Measurements from ENCODE around the gene NEUROD2. TPM values are rescaled to one million over a fixed set of nuclear protein-coding genes. Genes with fewer than 3 reads are reported as not detected.

Gene NEUROD2
- total and polyA plus RNA-seq, 10 of the 15 experiments (the other 5 are each of a cell fraction or from before 2014, with no cell fraction given), result not detected

DNA sequence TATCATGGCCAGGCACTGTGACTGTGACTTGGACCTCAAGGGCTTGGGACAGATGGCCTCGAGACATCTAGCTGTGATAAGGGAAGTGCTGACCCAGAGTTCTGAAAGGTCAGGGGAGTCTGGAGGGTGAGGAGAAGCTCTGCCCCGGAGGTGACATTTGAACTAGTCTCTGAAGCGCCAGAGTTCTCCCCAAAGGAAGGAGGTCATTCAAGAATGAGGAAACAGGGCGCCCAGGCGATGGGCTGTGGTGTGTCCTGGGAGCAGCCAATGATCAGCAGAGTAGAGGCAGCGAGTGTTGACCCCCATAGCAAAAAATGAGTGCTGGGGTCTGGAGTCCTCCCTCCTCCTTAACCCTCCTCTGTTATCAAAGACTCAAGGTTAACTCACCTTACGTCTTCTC, 34.2 kb upstream of the NEUROD2 start:
- Histone ChIP-seq H3K27ac (ENCODE audit: control insufficient read depth, insufficient read depth) (no peak overlapping the region), H3K4me1 (ENCODE audit: control insufficient read depth, insufficient read depth, low read length) (peaks cover 14% of the 10 kb centered on the region), H4K20me1 (ENCODE audit: control insufficient read depth, insufficient read depth) (peaks cover 3% of the 10 kb centered on the region; the same call in 1 of the 2 replicates), H3K4me2 (ENCODE audit: control insufficient read depth, insufficient read depth) (no peak overlapping the region), H3K4me3 (no peak overlapping the region), H3K9me3 (replicated peaks; ENCODE audit: control insufficient read depth, insufficient read depth, low read length) (no peaks in the 10 kb centered on the region), H3K27me3 (replicated peaks in 1 of 2; ENCODE audit: control insufficient read depth in 2 of 2, insufficient read depth in 2 of 2, low read length in 1 of 2) (no peaks in the 10 kb centered on the region), H3K9ac (ENCODE audit: control insufficient read depth, insufficient read depth, low read length) (no peak overlapping the region), H2AFZ (ENCODE audit: control insufficient read depth, low read depth, low read length) (no peak overlapping the region), H3K79me2 (ENCODE audit: control insufficient read depth, insufficient read depth, low read length) (peaks cover 39% of the 10 kb centered on the region), H3K36me3 (ENCODE audit: control insufficient read depth in 2 of 2, insufficient read depth in 2 of 2, low read length in 1 of 2) (no peaks in the 10 kb centered on the region; a peak in 1 of 4 replicates)
- 83% methylated on average over 7 of the region's 7 CpGs for WGBS (ENCODE audit: insufficient coverage, insufficient replicate concordance, low lambda C conversion rate, missing lambda C conversion rate)
- intact Hi-C loops (cut with micrococcal nuclease; ENCODE audit: unreplicated experiment), result no loop called here
- FAIRE-seq (no peak), ATAC-seq (no peak), DNase-seq (ENCODE audit: low read depth, low spot score) (no peak)
- ChIA-PET POLR2A (no interaction called here), RAD21 (ENCODE audit: unreplicated experiment) (interaction anchor here (0.8 kb wide), 1 partner anchor 10 kb away, joined by 5 read pairs; no protein-coding TSS in a partner anchor), CTCF (interaction anchor here (0.6 to 15.5 kb wide), 3 partner anchors 12 to 27 kb away, joined by 3 to 225 read pairs (median 10); partner anchors contain the start of gene PNMT), SMC1A (ENCODE audit: uncharacterized antibody, unreplicated experiment) (no interaction called here)
- no TSS peak for BruUV-seq (replicated peaks)
- in situ Hi-C loops (cut with MboI), result no loop called here
- TF ChIP-seq ASH2L (IDR thresholded peaks at IDR 0.05; ENCODE audit: borderline replicate concordance, low read depth) (no peak), ZNF622 (IDR thresholded peaks at IDR 0.05) (no peak), ZNF217 (IDR thresholded peaks at IDR 0.05) (no peak), CHD2 (IDR thresholded peaks at IDR 0.05; ENCODE audit: borderline replicate concordance, low read depth, low read length) (no peak), TARDBP (IDR thresholded peaks at IDR 0.05; ENCODE audit: borderline replicate concordance) (no peak), LARP7 (IDR thresholded peaks at IDR 0.05) (no peak), TCF7 (IDR thresholded peaks at IDR 0.05; ENCODE audit: borderline replicate concordance) (no peak), RUNX3 (IDR thresholded peaks at IDR 0.05; ENCODE audit: low read length) (no peak)
- TF ChIP-seq, protein P1, sequence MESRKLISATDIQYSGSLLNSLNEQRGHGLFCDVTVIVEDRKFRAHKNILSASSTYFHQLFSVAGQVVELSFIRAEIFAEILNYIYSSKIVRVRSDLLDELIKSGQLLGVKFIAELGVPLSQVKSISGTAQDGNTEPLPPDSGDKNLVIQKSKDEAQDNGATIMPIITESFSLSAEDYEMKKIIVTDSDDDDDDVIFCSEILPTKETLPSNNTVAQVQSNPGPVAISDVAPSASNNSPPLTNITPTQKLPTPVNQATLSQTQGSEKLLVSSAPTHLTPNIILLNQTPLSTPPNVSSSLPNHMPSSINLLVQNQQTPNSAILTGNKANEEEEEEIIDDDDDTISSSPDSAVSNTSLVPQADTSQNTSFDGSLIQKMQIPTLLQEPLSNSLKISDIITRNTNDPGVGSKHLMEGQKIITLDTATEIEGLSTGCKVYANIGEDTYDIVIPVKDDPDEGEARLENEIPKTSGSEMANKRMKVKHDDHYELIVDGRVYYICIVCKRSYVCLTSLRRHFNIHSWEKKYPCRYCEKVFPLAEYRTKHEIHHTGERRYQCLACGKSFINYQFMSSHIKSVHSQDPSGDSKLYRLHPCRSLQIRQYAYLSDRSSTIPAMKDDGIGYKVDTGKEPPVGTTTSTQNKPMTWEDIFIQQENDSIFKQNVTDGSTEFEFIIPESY (IDR thresholded peaks at IDR 0.05), result no peak
- TF ChIP-seq, protein P2, sequence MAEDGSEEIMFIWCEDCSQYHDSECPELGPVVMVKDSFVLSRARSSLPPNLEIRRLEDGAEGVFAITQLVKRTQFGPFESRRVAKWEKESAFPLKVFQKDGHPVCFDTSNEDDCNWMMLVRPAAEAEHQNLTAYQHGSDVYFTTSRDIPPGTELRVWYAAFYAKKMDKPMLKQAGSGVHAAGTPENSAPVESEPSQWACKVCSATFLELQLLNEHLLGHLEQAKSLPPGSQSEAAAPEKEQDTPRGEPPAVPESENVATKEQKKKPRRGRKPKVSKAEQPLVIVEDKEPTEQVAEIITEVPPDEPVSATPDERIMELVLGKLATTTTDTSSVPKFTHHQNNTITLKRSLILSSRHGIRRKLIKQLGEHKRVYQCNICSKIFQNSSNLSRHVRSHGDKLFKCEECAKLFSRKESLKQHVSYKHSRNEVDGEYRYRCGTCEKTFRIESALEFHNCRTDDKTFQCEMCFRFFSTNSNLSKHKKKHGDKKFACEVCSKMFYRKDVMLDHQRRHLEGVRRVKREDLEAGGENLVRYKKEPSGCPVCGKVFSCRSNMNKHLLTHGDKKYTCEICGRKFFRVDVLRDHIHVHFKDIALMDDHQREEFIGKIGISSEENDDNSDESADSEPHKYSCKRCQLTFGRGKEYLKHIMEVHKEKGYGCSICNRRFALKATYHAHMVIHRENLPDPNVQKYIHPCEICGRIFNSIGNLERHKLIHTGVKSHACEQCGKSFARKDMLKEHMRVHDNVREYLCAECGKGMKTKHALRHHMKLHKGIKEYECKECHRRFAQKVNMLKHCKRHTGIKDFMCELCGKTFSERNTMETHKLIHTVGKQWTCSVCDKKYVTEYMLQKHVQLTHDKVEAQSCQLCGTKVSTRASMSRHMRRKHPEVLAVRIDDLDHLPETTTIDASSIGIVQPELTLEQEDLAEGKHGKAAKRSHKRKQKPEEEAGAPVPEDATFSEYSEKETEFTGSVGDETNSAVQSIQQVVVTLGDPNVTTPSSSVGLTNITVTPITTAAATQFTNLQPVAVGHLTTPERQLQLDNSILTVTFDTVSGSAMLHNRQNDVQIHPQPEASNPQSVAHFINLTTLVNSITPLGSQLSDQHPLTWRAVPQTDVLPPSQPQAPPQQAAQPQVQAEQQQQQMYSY (CRISPR knock-in tag; IDR thresholded peaks at IDR 0.05), result no peak
- TF ChIP-seq, protein P3, sequence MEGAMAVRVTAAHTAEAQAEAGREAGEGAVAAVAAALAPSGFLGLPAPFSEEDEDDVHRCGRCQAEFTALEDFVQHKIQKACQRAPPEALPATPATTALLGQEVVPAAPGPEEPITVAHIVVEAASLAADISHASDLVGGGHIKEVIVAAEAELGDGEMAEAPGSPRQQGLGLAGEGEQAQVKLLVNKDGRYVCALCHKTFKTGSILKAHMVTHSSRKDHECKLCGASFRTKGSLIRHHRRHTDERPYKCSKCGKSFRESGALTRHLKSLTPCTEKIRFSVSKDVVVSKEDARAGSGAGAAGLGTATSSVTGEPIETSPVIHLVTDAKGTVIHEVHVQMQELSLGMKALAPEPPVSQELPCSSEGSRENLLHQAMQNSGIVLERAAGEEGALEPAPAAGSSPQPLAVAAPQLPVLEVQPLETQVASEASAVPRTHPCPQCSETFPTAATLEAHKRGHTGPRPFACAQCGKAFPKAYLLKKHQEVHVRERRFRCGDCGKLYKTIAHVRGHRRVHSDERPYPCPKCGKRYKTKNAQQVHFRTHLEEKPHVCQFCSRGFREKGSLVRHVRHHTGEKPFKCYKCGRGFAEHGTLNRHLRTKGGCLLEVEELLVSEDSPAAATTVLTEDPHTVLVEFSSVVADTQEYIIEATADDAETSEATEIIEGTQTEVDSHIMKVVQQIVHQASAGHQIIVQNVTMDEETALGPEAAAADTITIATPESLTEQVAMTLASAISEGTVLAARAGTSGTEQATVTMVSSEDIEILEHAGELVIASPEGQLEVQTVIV (IDR thresholded peaks at IDR 0.05; ENCODE audit: borderline replicate concordance, partially characterized antibody), result no peak

Data from GM12878 (cell line).